SK-N-MC (cell line): ENCODE results near the gene TMEM184B.

Source experiments
- DNase-seq: peaks from one replicate; pipeline ENCODE4 v3.0.0-alpha.2; 2011; ENCODE audit warnings: low read depth, low spot score
- H3K27ac ChIP-seq: fragments of 200-600 bp; sonication (generic); 2 replicates; pipeline ENCODE4 v1.5.1; 2016; ENCODE audit warnings: mixed run types
- H3K36me3 ChIP-seq: fragments of 200-600 bp; sonication (generic); 2 replicates; pipeline ENCODE4 v1.6.1; 2017; ENCODE audit warnings: antibody characterized with exemption, low read length, mixed read lengths; ENCODE audit not compliant: insufficient read depth
- H3K4me3 ChIP-seq: fragments of 200-600 bp; sonication (generic); 2 replicates; pipeline ENCODE4 v1.5.1; 2016
- H3K9ac ChIP-seq: fragments of 200-600 bp; sonication (generic); 2 replicates; pipeline ENCODE4 v1.8.0; 2017; ENCODE audit warnings: mixed run types, mixed read lengths; ENCODE audit not compliant: insufficient read length
- H3K9me3 ChIP-seq: fragments of 200-600 bp; sonication (generic); 2 replicates; pipeline ENCODE4 v1.6.1; 2017; ENCODE audit warnings: low read depth, mild to moderate bottlenecking, antibody characterized with exemption, low read length, moderate library complexity, mixed read lengths
- EZH2 ChIP-seq: fragments of 200-600 bp; sonication (generic); IDR thresholded peaks from one replicate; pipeline ENCODE4 v1.6.1; 2017; ENCODE audit warnings: antibody characterized with exemption
- FOXP2 ChIP-seq: optimal IDR thresholded peaks from 2 replicates; pipeline ENCODE3; 2011; ENCODE audit warnings: mild to moderate bottlenecking, moderate library complexity; ENCODE audit not compliant: insufficient read depth; ENCODE audit errors: extremely low read length, control extremely low read depth
- POLR2AphosphoS5 ChIP-seq: IDR thresholded peaks from 2 replicates; pipeline ENCODE4 v1.6.1; 2012; ENCODE audit warnings: mild to moderate bottlenecking, low read depth, low read length, borderline replicate concordance

Gene TMEM184B

GRCh38 chr22:38309614-38310517 lies 37.1 kb upstream of the TMEM184B start:
- 0 out of 2 replicates have a peak overlapping the region, but pooled peaks have one; percentile 13 for H3K27ac ChIP-seq

GRCh38 chr22:38308791-38309498 lies 36.1 kb upstream of the TMEM184B start:
- TF ChIP-seq POLR2AphosphoS5, result no peak
- TF ChIP-seq FOXP2, result no peak
- no peak for TF ChIP-seq EZH2
- Histone ChIP-seq H3K9me3 (no peaks in the 10 kb centered on the region), H3K27ac (0 out of 2 replicates have a peak overlapping the region, but pooled peaks have one; percentile 31), H3K9ac (no peak overlapping the region), H3K36me3 (peaks cover 69% of the 10 kb centered on the region), H3K4me3 (no peak overlapping the region)
- DNase-seq, result no peak

More at GRCh38 chr22:38309614-38310517, 37.1 kb upstream of the TMEM184B start:
- no peak overlapping the region for H3K4me3 ChIP-seq
- no peak for DNase-seq
- peaks cover 66% of the 10 kb centered on the region for H3K36me3 ChIP-seq
- no peaks in the 10 kb centered on the region for H3K9me3 ChIP-seq
- H3K9ac ChIP-seq, result no peak overlapping the region
- TF ChIP-seq EZH2 (no peak), FOXP2 (no peak), POLR2AphosphoS5 (no peak)

- H3K36me3 ChIP-seq, result peaks cover 69% of the 10 kb centered on the region
- no peak for TF ChIP-seq POLR2AphosphoS5
- no peak for TF ChIP-seq FOXP2
- TF ChIP-seq EZH2, result no peak
- peak; percentile 22 for DNase-seq
- no peaks in the 10 kb centered on the region for H3K9me3 ChIP-seq
- peak overlapping the region; percentile 70 for H3K27ac ChIP-seq
- no peak overlapping the region for H3K9ac ChIP-seq
- H3K4me3 ChIP-seq, result peak overlapping the region; percentile 39
These were observed 33.0 kb upstream of the TMEM184B start for GRCh38 chr22:38305471-38306448.

- H3K9ac ChIP-seq, result no peak overlapping the region
- H3K9me3 ChIP-seq, result no peaks in the 10 kb centered on the region
- no peak overlapping the region for H3K27ac ChIP-seq
- no peak overlapping the region for H3K4me3 ChIP-seq
- TF ChIP-seq FOXP2 (no peak), EZH2 (no peak), POLR2AphosphoS5 (no peak)
- H3K36me3 ChIP-seq, result peaks cover 69% of the 10 kb centered on the region
- DNase-seq, result no peak
These were observed 31.7 kb upstream of the TMEM184B start for GRCh38 chr22:38304526-38304925.

- Histone ChIP-seq H3K9ac (no peak overlapping the region), H3K9me3 (no peaks in the 10 kb centered on the region), H3K36me3 (peaks cover 70% of the 10 kb centered on the region), H3K27ac (no peak overlapping the region), H3K4me3 (no peak overlapping the region)
- TF ChIP-seq FOXP2 (no peak), EZH2 (no peak), POLR2AphosphoS5 (no peak)
- DNase-seq, result no peak
These were observed 31.2 kb upstream of the TMEM184B start for GRCh38 chr22:38303974-38304373.

- TF ChIP-seq POLR2AphosphoS5 (no peak), FOXP2 (no peak), EZH2 (no peak)
- Histone ChIP-seq H3K36me3 (peaks cover 68% of the 10 kb centered on the region), H3K9me3 (no peaks in the 10 kb centered on the region), H3K27ac (no peak overlapping the region), H3K9ac (no peak overlapping the region), H3K4me3 (no peak overlapping the region)
- DNase-seq, result no peak
These were observed 30.1 kb upstream of the TMEM184B start for GRCh38 chr22:38302906-38303305.

- TF ChIP-seq POLR2AphosphoS5 (no peak), EZH2 (no peak), FOXP2 (no peak)
- peaks cover 86% of the 10 kb centered on the region for H3K36me3 ChIP-seq
- no peak overlapping the region for H3K27ac ChIP-seq
- DNase-seq, result no peak
- no peak overlapping the region for H3K4me3 ChIP-seq
- no peaks in the 10 kb centered on the region for H3K9me3 ChIP-seq
- no peak overlapping the region for H3K9ac ChIP-seq
These were observed 28.1 kb upstream of the TMEM184B start for GRCh38 chr22:38300946-38301345.
